H1 (cell line): ENCODE data around the gene AIFM1. TPM values are rescaled to one million over a fixed set of nuclear protein-coding genes. Genes with fewer than 3 reads are reported as not detected.

Experiments
- KDM5A ChIP-seq: fragments of 200-600 bp; IDR thresholded peaks from 2 replicates; pipeline ENCODE4 v1.7.1; 2012; ENCODE audit warnings: mild to moderate bottlenecking, low read length, inconsistent platforms, mixed read lengths
- SAP30 ChIP-seq: fragments of 300-600 bp; sonication (generic); IDR thresholded peaks from 2 replicates; pipeline ENCODE4 v1.7.1; 2012; ENCODE audit warnings: low read length, moderate library complexity, mild to moderate bottlenecking, inconsistent platforms; ENCODE audit not compliant: insufficient read depth, insufficient replicate concordance
- TAF1 ChIP-seq: IDR thresholded peaks from 2 replicates; pipeline ENCODE4 v1.6.1; 2011; ENCODE audit warnings: mild to moderate bottlenecking, low read depth, low read length
- polyA plus RNA-seq, 7 experiments: library from polyadenylated mRNA; depleted of rRNA in 3 of 7; stranded (reverse) in 5 of 7; unstranded in 2 of 7; fragments of >200 nt in 5 of 7; fragments of 200-250 nt in 2 of 7; gene quantifications; 1 replicate in 5 of 7; 2 replicates in 1 of 7; 4 replicates in 1 of 7; pipeline versions ENCODE4 v1.2.1 to v1.2.3, GENCODE V29; 2011 to 2013; ENCODE audit warnings: missing spikeins in 2 of 7, mixed read lengths in 2 of 7
- total RNA-seq: library from RNA; stranded (reverse); fragmentation: NEBNext Ultra II Directional; extraction: Animal tissue kit (Norgen Biotek cat#: 25700); gene quantifications from 2 replicates; pipeline ENCODE4 v1.2.1, GENCODE V29; 2021
- TF ChIP-seq, protein P1 (sequence below): fragments of 300-600 bp; sonication (generic); IDR thresholded peaks from 2 replicates; pipeline ENCODE4 v1.7.1; 2012; ENCODE audit warnings: low read length, moderate library complexity, mild to moderate bottlenecking, inconsistent platforms; ENCODE audit not compliant: insufficient replicate concordance

The AIFM1 gene
- total and polyA plus RNA-seq, 2 of the 8 experiments (the other 6 are each of a cell fraction or from before 2014, with no cell fraction given) = 34.1 to 55.4 TPM

DNA sequence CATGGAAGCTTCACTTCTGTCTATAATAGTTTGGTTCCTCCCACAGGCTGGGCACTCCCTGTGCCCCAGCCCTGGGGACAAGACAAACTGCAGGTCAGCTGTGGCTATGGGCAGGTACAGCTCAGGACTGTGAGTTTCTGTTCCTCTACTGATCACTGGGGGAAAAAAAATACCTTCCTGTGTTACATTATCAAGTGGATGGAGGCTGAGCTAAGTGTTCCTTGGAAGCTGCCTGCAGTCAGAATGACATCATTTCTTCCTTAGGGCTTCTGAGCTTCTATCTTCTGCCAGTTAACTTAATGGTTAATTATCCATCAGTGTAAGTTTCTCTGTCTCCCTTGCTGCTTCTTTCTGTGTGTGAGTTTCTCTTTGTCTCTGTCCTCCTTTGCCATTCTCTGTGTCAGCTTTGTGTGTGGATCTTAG, 10.7 kb upstream of the AIFM1 start (continued):
- TF ChIP-seq, protein P1, sequence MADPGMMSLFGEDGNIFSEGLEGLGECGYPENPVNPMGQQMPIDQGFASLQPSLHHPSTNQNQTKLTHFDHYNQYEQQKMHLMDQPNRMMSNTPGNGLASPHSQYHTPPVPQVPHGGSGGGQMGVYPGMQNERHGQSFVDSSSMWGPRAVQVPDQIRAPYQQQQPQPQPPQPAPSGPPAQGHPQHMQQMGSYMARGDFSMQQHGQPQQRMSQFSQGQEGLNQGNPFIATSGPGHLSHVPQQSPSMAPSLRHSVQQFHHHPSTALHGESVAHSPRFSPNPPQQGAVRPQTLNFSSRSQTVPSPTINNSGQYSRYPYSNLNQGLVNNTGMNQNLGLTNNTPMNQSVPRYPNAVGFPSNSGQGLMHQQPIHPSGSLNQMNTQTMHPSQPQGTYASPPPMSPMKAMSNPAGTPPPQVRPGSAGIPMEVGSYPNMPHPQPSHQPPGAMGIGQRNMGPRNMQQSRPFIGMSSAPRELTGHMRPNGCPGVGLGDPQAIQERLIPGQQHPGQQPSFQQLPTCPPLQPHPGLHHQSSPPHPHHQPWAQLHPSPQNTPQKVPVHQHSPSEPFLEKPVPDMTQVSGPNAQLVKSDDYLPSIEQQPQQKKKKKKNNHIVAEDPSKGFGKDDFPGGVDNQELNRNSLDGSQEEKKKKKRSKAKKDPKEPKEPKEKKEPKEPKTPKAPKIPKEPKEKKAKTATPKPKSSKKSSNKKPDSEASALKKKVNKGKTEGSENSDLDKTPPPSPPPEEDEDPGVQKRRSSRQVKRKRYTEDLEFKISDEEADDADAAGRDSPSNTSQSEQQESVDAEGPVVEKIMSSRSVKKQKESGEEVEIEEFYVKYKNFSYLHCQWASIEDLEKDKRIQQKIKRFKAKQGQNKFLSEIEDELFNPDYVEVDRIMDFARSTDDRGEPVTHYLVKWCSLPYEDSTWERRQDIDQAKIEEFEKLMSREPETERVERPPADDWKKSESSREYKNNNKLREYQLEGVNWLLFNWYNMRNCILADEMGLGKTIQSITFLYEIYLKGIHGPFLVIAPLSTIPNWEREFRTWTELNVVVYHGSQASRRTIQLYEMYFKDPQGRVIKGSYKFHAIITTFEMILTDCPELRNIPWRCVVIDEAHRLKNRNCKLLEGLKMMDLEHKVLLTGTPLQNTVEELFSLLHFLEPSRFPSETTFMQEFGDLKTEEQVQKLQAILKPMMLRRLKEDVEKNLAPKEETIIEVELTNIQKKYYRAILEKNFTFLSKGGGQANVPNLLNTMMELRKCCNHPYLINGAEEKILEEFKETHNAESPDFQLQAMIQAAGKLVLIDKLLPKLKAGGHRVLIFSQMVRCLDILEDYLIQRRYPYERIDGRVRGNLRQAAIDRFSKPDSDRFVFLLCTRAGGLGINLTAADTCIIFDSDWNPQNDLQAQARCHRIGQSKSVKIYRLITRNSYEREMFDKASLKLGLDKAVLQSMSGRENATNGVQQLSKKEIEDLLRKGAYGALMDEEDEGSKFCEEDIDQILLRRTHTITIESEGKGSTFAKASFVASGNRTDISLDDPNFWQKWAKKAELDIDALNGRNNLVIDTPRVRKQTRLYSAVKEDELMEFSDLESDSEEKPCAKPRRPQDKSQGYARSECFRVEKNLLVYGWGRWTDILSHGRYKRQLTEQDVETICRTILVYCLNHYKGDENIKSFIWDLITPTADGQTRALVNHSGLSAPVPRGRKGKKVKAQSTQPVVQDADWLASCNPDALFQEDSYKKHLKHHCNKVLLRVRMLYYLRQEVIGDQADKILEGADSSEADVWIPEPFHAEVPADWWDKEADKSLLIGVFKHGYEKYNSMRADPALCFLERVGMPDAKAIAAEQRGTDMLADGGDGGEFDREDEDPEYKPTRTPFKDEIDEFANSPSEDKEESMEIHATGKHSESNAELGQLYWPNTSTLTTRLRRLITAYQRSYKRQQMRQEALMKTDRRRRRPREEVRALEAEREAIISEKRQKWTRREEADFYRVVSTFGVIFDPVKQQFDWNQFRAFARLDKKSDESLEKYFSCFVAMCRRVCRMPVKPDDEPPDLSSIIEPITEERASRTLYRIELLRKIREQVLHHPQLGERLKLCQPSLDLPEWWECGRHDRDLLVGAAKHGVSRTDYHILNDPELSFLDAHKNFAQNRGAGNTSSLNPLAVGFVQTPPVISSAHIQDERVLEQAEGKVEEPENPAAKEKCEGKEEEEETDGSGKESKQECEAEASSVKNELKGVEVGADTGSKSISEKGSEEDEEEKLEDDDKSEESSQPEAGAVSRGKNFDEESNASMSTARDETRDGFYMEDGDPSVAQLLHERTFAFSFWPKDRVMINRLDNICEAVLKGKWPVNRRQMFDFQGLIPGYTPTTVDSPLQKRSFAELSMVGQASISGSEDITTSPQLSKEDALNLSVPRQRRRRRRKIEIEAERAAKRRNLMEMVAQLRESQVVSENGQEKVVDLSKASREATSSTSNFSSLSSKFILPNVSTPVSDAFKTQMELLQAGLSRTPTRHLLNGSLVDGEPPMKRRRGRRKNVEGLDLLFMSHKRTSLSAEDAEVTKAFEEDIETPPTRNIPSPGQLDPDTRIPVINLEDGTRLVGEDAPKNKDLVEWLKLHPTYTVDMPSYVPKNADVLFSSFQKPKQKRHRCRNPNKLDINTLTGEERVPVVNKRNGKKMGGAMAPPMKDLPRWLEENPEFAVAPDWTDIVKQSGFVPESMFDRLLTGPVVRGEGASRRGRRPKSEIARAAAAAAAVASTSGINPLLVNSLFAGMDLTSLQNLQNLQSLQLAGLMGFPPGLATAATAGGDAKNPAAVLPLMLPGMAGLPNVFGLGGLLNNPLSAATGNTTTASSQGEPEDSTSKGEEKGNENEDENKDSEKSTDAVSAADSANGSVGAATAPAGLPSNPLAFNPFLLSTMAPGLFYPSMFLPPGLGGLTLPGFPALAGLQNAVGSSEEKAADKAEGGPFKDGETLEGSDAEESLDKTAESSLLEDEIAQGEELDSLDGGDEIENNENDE = no peak
- TF ChIP-seq KDM5A = no peak
- no peak for TF ChIP-seq SAP30
- no peak for TF ChIP-seq TAF1
